T-helper 2 cell (primary cell): ENCODE results near the gene A3GALT2.
A peak's percentile ranks its signal among the peaks of the same experiment; 100 is the strongest.
"Not testable (repeated sequence)": the region's sequence is repeated elsewhere in the genome, so short reads cannot be mapped to it uniquely, and the experiment has no call there.

Source experiments
- DNase-seq, 5 experiments: peaks; one replicate each; pipeline versions ENCODE4 v3.0.0 to v3.0.0-alpha.2; 2012 to 2022

A3GALT2 gene

DNA sequence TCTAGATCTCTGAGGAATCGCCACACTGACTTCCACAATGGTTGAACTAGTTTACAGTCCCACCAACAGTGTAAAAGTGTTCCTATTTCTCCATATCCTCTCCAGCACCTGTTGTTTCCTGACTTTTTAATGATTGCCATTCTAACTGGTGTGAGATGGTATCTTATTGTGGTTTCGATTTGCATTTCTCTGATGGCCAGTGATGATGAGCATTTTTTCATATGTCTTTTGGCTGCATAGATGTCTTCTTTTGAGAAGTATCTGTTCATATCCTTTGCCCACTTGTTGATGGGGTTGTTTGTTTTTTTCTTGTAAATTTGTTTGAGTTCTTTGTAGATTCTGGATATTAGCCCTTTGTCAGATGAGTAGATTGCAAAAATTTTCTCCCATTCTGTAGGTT lies 30.3 kb downstream of the A3GALT2 start:
- not testable (repeated sequence) for DNase-seq

- DNase-seq: no peak
Observed at GRCh38 chr1:33289858-33290154, 31.1 kb downstream of the A3GALT2 start.

GRCh38 chr1:33288976-33289857 lies 31.7 kb downstream of the A3GALT2 start:
- no peak for DNase-seq

DNA sequence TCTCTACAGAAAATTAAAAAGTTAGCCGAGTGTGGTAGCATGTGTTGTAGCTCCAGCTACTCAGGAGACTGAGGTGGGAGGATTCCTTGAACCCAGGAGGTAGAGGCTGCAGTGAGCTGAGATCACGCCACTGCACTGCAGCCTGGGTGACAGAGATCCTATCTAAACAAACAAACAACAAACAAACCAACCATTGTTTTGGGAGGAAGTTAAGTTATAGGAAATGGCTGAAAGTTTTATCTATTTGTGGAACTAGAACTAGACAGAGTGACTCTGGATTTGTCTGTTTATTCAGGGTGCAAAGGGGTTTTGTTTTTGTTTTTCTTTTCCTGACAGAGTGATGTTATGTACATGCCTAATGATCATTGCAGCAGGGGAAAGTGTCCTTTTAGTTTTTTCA lies 33.6 kb downstream of the A3GALT2 start:
- DNase-seq: no peak

- no peak for DNase-seq
Observed at GRCh38 chr1:33286451-33287185, 34.3 kb downstream of the A3GALT2 start.

GRCh38 chr1:33284049-33284448 lies 36.8 kb downstream of the A3GALT2 start:
- no peak for DNase-seq

DNA sequence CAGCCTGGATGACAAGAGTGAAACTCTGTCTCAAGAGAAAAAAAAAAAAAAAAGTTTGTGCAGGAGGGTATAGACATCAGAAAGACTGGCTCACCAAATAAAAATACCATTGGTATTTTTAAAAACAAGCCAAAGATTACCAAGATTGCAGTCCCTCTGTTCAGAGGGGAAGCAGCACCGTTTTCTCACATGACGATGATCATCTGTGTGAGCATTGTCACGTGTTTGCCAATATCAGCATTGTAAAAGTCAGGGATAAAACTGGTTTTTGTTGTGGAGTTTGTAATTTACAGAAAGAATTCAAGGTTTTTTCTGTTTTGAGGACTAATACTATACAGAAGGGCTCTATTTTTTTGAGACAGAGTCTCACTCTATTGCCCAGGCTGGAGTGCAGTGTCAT lies 38.1 kb downstream of the A3GALT2 start:
- no peak for DNase-seq

- DNase-seq: no peak
Observed at GRCh38 chr1:33281554-33282303, 39.2 kb downstream of the A3GALT2 start.

DNA sequence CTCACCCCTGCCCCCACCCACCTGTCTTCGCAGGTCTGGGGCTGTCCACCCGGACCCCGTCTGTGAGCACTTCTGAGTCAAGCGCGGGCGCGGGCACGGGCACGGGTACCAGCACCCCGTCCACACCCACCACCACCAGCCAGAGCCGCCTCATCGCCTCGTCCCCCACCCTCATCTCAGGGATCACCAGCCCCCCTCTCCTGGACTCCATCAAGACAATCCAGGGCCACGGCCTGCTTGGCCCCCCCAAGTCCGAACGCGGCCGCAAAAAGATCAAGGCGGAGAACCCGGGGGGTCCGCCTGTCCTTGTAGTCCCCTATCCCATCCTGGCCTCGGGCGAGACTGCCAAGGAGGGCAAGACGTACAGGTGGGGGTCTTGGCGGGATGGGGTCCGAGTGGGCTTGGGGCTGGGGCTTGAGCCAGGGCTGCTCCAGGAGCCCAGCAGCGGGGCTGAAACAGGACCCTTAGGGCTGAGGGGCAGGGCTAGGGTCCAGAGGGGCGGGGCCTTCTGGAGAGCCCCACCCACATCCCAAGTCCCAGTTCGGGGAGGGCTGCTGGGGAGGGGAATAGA lies 40.7 kb downstream of the A3GALT2 start:
- no peak for DNase-seq

GRCh38 chr1:33277488-33278084 lies 43.3 kb downstream of the A3GALT2 start:
- DNase-seq: no peak

DNA sequence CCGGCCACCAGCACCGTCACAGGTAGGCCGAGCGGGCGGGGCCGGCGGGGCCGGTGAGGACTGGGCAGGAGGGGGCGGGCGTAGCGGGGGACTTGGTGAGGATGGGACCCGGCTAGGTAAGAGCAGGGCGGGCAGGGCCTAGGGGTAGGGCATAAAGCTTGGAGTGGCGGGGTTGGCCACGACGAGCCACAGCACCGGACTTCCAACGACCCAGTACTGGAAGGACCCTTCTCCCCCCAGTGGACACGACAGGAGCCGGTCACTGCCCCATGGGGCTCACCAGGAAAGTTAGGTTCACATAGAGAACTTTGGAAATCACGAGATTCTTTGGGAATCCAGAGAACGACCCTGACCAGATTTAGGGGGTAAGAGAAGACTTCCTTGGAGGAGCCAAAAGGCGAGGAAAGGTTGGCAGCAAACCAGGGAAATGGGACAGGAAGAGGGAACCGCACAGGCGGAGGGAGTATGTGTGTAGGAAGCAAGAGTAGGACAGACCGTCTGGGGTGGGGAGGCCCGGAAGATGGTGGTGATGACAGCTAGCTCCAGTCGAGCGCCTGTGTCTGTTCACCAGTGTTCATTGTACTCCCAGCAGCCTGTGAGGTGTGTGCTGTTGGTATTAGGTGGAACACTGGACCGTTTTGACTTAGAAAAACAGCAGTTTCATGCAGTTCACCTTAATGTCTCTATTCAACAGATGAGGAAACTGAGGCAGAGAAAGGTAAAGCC lies 44.2 kb downstream of the A3GALT2 start:
- DNase-seq: no peak

DNA sequence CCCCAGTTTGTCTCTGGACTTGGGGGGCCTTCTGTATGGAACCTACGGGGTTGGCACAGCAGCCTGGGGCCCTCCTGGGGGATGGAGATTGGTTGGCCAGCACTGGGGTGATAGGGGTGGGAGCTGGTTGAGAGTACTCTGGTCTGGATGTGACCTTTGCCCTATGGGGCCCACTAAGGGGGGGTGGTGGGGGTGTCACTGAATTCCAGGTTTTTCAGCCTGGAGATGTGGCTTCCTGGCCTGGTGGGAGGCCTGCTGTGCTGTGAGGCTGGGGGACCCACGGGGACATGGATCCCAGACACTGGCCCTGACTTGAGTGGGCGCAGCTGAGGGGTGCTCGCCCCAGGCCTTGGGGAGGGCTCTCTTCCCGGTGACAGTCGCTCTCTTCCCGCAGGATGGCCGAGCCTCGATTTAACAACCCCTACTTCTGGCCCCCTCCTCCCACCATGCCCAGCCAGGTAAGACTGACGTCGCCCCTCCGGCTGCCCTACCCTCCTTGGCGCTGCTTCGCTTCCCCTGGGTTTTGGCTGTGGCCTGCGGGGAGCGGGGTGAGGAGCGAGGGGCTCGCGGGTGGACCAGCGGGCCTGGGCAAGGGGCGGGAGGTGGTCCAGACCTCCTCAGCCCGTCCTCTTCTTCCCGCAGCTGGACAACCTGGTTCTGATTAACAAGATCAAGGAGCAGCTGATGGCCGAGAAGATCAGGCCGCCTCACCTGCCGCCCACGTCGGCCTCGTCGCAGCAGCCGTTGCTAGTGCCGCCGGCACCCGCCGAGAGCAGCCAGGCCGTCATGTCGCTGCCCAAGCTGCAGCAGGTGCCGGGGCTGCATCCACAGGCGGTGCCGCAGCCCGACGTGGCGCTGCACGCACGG lies 45.0 kb downstream of the A3GALT2 start:
- DNase-seq: no peak

- DNase-seq: no peak
Observed at GRCh38 chr1:33275195-33275594, 45.7 kb downstream of the A3GALT2 start.

DNA sequence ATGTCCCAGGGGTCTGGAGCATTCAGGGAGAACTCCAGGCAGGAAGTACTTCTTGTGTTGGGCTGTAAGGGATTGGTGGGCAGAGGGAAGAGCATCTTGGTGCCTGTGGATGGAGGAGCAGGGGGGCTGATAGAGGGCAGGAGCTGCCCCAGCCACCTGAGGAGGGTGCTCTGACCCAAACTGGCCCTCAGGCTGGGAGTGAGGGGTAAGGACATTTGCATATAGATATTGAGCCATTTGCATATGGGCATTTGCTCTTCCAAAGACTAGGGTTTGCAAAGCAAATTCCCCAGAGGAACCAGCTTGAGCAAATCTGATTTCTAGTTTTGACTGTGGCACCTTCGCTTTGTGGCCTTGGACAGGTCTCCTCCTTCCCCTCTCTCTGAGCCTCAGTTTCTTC lies 46.5 kb downstream of the A3GALT2 start:
- DNase-seq: no peak

GRCh38 chr1:33273961-33274371 lies 46.9 kb downstream of the A3GALT2 start:
- DNase-seq: no peak

- DNase-seq: peak in 1 of 5 experiments; percentile 73
Observed at GRCh38 chr1:33273406-33273805, 47.5 kb downstream of the A3GALT2 start.

DNA sequence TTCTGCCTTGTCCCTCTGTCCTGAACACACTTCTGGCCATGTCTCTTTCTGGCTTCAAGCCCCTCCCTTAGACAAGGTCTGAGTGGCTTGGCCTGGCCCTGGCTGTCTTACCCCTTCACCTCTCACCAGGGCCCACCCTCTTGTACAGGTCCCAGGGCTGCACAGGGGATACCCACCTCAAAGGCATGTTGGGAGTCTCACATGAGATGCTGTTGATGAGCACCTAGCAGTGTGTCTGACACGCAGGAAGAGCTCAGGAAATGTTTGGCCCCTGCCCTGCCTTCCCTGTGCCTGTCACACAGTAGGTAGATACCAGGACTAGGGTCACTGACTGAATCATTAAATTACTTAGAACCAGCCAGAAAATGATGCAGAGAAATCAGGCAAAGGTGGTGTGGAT lies 48.0 kb downstream of the A3GALT2 start:
- no peak for DNase-seq

- DNase-seq: no peak
Observed at GRCh38 chr1:33272509-33272908, 48.4 kb downstream of the A3GALT2 start.

- DNase-seq: no peak
Observed at GRCh38 chr1:33271666-33272505, 49.0 kb downstream of the A3GALT2 start.
